Stimulated activated CD8-positive, alpha-beta memory T cell treated with anti-CD3 and anti-CD28 coated beads, Interleukin-4, amount 100 ng/mL, for 48 hours (primary cell): ENCODE measurements around the gene ANKRD11.

Source experiments
- DNase-seq: peaks from one replicate; pipeline ENCODE4 v3.0.0-alpha.2; 2020

The ANKRD11 gene

GRCh38 chr16:89360760-89361435, 129.5 kb downstream of the ANKRD11 start:
- DNase-seq = peak; percentile 84

GRCh38 chr16:89359264-89360147, 130.9 kb downstream of the ANKRD11 start:
- DNase-seq = no peak

GRCh38 chr16:89358030-89359005, 132.0 kb downstream of the ANKRD11 start:
- DNase-seq = no peak

GRCh38 chr16:89357055-89357816, 133.1 kb downstream of the ANKRD11 start:
- peak; percentile 82 for DNase-seq

DNA sequence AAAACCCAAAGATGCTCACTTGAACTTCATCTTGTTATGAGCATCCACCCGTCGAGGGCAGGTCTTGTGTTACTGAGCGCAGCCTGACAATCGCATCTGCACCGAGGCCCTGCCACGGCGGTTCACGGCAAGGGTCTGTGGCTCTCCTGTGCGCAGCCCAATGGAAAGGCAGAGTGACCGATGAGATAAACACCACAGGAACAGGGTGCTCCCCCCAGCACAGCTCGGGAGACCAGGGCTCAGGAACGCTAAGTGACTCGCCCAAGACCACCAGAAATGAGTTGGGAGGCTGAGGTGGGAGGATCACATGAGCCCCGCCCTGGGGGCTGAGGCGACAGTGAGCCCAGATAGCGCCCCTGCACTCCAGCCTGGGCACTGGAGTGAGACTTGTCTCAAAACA, 134.7 kb downstream of the ANKRD11 start:
- DNase-seq = no peak

GRCh38 chr16:89355007-89355406, 135.4 kb downstream of the ANKRD11 start:
- DNase-seq = no peak

DNA sequence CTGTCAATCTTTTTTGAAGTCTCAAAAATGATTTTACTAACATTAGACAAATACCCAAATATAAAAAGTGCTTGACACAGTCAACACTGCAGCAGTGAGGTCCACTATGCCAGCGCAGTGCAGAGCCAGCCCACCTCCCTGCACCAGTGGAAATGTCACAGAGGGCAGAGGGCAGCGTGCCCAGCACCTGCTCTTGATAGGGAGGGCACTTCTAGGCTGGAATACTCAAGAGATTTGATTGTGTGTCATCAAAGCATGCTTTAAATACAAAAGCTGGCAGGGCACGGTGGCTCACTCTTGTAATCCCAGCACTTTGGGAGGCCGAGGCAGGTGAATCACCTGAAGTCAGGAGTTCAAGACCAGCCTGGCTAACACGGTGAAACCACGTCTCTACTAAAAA, 136.0 kb downstream of the ANKRD11 start:
- no peak for DNase-seq

DNA sequence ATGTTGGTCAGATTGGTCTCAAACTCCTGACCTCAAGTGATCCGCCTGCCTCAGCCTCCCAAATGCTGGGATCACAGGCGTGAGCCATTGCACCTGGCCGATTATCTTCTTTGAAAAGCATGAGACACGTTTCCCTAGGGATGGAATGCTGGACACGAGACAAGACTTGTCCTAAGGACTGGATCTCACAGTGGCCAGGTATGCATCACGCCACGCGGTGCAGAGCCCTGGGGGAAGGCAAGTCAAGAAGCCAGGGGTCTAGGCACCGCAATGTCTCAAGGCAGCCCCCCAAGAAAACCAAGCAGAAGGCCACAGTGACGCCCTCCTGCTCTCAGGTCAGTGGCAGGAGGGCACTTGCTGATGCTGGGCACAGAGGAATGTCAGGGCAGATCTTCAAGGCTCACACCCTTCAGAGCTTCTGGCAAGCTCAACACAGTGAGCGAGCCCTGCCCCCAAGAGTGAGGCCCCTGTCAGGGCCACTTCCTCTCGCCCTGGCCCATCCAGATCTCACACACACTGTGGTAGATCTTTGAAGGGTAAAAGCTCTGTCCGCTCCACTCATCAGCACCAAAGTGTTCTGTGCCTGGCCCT, 138.2 kb downstream of the ANKRD11 start:
- no peak for DNase-seq

- DNase-seq = no peak
Observed at GRCh38 chr16:89351645-89352044, 138.7 kb downstream of the ANKRD11 start.

- peak; percentile 69 for DNase-seq
Observed at GRCh38 chr16:89350701-89351380, 139.5 kb downstream of the ANKRD11 start.

- no peak for DNase-seq
Observed at GRCh38 chr16:89349947-89350633, 140.3 kb downstream of the ANKRD11 start.

- DNase-seq = no peak
Observed at GRCh38 chr16:89347807-89348206, 142.6 kb downstream of the ANKRD11 start.

DNA sequence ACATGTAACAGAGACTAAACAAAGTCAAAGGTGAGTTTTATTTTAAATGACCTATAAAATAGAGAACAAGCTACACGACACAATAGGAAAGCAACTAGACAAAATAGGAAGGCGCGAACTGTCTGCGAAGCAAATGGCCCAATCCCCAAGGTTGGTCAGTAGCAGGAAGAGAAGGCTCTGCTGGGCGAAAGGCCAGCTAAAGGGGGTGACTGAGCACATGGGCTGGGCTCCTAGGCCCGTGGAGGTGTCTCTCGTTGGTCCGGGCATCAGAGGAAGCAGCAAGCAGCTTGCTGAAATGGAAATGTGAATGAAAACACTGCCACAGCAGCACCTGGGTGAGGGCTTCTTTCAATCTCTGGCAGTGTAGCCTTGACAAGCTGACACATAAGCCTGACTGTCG, 143.5 kb downstream of the ANKRD11 start:
- no peak for DNase-seq

DNA sequence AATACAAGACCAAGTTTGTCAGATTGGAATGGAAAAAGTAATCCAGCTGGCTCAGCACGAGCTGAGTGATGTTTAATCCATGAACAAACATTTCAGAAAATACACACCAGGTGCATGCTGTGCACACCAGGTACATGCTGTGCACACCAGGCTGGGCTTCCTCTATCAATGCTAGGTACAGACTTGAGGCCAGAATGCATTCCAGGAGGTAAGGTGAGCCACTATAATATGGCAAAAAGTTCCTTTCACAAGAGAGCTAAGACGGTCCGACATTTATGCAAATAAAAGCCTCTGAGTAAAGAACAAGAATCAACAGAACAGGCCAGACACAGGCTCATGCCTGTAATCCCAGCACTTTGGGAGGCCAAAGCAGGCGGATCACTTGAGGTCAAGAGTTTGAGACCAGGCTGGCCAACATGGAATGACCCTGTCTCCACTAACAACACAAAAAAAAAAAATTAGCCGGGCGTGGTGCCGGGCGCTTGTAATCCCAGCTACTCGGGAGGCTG, 144.7 kb downstream of the ANKRD11 start:
- no peak for DNase-seq

DNA sequence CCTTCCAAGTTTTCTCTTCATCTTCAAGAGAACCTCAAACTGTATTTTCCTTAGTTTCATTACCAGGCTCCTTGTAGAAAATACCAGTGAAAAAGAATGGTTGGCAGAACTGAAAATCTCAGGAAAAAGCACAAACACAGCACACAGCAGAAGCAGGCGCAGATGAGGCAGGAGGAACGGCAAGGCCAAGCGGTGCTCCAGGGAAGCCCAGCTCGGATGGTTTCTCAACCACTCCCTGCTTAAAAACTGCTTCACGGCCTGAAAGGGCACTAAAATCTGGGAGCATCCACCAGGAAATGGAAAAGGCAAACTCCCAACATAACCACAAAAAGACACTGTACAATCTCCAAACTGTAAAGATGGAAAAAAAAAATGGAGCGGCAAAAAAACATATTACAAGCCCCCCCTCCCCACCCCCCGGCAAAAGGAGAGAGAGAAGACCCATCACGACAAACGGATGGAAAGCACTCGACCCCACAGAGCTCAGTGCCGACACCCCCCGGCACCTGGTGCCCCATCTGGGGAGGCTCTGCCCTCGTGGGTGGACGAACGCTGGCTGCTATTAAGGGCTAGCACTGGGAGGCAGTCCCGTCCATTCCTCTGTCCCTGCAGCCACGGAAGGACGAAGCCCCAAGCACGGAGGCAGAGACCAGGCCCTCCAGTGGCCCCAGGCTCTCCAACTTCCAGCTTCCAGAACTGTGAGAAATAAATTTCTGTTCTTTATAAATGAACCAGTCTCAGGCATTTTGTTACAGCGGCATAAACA, 145.3 kb downstream of the ANKRD11 start:
- no peak for DNase-seq

- DNase-seq = no peak
Observed at GRCh38 chr16:89344458-89344834, 145.9 kb downstream of the ANKRD11 start.

DNA sequence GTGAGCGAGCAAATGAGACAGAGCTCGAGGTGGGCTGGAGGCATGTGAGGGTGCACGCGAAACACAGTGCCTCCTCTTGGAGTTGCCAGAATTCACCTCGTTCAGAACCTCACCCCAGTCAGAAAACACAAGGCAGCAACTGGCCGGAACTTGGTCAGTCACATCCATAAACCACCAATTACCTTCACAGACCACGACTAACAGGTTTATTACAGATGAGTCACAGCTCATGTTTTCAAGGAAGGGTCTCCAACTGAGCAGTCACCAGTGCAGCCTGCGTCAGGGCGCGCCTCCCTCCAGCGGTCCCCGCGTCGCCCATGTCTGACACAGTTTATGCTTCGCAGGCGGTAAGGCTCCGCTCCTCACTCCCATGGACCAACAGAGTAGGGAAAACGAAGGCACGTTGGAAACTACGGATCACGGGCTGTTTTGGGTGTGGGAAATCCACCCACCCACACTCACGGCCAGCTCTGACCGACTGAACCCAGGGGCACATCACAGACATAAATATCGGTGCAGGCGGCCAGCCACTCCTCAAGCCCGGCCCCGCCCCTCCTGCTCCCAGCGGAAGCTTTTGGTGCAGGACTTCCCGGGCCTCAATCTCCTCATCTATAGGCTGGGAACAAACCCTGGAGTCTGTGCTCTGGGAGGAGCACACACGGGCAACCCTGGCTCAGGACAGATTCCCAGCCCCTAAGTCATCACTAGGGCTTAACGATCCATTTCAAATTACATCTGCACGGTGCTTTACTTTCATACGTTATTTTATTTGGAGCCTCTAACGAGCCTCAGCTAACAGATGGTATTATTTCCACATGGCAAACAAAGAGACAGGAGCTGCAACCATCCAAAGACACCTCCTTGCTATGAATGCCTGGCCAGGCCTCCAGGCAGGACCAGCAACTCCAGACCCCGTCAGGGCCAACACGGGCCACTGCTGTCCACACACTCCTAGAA, 146.6 kb downstream of the ANKRD11 start:
- DNase-seq = no peak
